Suppressor macrophage treated with lipopolysaccharide for 4 hours (primary cell): Measurements from ENCODE around the gene LILRA5.
A peak's percentile ranks its signal among the peaks of the same experiment; 100 is the strongest.
"Not testable (repeated sequence)": the region's sequence is repeated elsewhere in the genome, so short reads cannot be mapped to it uniquely, and the experiment has no call there.

Source experiments
- DNase-seq: peaks from one replicate; pipeline ENCODE4 v3.0.0-alpha.2; 2020

The LILRA5 gene

DNA sequence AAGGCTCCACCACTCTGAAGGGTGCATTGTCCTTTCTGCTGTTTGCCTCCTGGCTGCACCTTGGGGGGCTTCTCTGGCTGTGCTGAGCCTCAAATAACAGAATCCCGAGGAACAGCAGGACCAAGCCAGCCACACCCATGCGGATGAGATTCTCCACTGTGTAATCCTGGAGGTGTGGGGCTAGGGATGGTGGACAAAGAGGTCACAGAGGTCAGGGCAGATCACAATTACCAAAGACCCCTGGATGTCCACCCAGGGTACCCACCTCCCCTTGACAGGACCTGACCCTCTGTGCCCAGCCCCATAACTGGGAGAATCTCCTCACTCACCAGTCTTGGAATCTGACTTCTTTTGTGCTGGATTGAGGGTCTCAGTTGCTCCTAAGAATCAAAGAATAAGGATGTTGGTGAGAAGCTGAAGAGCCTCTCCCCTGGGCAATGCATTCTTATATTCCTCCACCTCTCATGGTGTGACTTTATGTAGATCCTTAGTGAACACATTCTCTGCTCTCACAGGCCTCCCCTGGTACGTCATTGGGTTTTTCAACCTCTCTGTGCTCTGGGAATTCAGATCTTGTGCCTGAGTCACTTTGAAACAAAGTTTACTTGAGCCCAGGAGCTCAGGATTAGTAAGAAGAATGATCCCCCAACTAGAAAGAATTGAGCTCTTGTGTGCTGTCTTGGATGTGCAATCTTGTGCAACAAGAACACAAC, 20.8 kb upstream of the LILRA5 start:
- DNase-seq = no peak

DNA sequence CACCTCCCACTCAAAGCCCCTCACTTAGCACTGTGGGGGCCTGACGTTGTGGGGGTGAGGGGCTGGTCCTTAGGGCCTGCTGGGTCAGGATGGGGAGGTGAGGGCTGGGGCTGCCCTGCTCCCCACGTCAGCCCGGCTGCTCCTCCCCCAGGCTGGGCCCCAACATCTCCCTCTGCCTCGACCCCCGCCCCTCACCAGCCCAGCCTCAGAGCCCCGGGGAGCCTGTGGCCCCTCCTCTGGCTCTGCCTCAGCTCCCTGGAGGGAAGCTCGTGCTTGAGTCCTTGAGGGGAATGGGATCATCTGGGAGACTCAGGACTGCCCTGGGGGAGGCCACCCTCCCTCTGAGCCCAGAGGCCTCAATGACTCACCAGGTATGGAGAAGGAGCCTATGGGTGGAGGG, 19.2 kb upstream of the LILRA5 start:
- DNase-seq = no peak

DNA sequence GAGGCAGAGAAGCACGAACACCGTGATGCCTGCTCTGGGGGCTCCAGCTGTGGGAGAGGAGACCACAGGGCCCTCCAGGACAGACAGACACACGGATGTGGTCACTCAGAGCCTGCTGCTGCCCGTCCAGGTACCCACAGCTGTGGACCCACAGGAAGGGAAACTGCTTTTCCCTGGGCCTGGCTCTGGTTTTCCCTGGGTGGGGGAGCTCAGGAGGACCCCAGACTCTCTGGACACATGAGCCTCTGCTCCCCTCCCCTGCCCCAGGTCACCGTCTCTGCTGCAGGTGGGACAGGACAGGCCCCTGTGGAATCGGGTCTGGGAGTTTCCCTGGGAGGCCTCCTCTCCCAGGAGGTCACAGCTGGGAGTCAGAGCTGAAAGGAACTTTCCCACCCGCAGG, 18.7 kb upstream of the LILRA5 start:
- no peak for DNase-seq

DNA sequence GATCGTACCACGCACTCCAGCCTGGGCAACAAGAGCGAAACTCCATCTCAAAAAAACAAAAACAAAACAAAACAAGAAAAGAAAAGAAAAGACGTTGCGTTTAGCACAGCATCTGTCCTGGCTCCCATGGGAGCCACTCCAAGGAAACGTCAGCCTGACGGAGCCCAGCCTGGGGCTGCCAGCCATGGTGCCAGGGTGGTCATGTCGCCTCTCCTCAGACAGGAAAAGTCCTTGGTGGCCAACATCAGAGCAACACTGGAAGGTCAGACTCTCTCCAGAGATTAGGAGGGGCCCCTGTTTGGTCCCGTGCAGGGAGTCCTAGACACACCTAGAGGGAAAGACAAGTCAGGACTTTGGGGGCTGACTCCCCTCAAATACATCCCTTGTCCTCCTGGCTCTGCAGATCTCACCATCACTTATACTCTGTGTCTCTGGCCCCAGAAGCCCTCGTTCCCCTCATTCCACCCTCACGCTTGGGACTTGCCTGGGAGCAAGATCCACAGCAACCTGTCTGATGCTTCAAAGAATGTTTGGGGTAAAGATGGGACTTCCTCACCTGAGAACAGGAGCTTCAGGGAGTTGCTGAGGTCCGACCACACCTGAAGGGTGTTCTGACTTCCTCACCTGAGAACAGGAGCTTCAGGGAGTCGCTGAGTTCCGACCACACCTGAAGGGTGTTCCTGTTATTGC, 16.7 kb upstream of the LILRA5 start:
- DNase-seq = no peak

DNA sequence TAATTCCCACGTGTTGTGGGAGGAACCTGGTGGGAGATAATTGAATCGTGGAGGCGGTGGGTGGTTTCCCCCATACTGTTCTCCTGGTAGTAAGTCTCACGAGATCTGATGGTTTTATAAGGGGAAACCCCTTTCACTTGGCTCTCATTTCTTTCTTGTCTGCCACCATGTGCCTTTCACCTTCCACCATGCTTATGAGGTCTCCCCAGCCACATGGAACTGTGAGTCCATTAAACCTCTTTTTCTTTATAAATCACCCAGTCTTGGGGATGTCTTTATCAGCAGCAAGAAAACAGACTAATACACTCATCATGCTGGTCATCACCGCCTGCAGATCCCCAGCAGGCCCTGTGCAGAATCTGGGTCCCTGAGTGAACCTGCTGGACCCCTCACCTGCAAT, 15.8 kb upstream of the LILRA5 start:
- DNase-seq = not testable (repeated sequence)

DNA sequence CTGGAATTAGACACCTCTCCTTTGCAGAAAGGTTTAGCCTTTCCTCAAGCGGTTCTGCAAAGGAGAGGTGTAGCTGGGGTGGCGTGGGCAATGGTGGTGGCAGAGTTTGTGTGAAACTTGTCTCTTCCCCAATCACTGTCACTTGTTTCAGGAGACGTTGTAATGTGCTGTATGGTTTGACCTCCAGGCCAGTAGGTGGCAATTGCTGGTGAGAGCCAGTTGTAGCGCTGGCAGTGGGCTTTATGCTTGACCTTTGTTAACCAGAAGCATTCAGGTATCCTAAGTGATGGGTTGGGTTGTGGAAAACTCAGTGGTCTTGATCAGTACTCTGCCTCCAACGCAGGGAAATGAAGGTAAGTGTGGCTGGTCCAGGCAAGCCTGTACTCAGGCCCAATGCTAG, 12.7 kb upstream of the LILRA5 start:
- no peak for DNase-seq

DNA sequence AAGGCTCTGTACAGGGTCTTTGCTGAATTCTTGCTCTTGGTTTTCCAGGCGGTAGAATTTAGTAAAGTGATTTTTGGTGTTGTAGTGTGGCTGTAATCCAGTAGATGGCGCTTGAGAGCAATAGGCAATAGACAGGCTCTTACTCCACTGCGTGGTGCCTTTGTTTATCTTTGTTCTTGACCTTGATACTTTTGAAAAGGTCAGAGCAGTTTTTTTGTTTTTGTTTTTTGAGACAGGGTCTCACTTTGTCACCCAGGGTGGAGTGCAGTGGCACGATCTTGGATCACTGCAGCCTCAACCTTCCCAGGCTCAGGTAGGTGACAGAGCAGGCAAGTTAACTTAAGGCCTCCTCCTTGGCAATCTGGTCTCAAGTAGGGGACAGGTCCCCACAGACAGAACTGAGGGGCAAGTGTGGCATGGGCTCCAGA, 12.2 kb upstream of the LILRA5 start:
- DNase-seq = peak; percentile 83

DNA sequence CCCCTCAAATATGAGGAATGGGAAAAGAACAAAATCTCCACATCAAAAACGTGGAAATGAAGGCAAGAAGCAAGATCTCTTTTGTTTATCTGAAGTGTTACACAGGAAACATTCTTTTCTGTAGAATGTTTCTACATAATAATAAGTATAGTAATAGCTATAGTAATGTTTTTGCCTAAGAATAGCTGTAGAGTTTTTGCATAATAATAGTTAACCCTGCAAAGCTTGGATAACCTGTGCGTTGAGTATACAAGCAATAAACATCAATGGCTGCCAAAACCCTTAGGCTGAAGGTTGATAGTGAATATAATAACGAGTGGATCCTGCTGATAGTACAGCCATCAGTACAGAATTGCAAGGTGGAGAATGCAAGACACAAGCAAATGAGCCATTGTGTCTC, 11.1 kb upstream of the LILRA5 start:
- DNase-seq = no peak

DNA sequence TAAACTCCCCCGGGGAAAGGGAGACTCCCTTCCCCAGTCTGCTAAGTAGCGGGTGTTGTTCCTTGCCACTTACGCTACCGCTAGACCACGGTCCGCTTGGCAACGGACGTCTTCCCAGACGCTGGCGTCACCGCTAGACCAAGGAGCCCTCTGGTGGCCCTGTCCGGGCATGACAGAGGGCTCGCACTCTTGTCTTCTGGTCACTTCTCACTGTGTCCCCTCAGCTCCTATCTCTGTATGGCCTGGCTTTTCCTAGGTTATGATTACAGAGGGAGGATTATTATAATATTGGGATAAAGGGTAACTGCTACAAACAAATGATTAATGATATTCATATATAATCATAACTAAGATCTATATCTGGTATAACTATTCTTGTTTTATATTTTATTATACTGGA, 10.0 kb upstream of the LILRA5 start:
- DNase-seq = not testable (repeated sequence)

DNA sequence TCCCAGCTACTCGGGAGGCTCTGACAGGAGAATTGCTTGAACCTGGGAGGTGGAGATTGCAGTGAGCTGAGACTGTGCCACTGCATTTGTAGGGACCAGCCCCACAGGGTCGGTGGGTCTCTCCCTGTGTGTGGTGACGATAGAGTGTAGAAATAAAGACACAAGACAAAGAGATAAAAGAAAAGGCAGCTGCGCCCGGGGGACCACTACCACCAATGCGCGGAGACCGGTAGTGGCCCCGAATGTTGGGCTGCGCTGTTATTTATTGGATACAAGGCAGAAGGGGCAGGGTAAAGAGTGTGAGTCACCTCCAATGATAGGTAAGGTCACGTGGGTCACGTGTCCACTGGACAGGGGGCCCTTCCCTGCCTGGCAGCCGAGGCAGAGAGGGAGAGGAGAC, 9.3 kb upstream of the LILRA5 start:
- DNase-seq = not testable (repeated sequence)

DNA sequence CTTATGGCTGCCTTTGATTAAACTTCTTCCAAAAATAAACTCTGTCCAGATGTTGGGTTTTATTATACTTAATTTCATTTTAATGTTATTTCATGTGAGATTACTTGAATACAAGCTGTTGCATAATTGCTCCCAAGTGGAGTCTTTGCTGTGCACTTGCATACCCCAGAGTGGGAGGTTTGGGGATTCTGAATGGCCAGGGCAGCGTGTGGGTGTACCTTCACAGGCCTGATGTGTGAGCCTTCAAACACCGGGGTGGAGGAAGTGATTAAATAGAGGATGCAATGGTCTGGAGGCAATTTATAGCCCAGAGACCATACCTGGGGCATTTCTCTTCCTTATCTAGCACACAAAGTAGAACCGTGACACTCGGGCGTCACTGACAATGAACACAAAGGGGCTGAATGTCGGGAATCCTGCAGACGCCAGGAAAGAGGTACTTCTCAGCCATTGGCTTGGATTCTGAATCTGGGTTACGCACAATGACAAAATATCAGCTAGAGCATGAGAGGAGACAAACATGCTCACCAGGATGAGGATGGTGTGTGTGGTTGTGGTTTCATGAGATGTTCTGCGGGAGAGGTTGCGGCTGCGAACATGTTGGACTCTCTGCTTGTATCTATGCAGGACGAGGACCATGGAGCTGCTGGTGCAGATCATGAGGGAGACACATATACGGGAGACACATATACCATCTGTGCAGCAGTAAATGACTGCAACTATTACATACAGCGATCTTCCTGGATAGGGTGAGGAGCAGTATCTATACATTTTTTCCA, 7.1 kb upstream of the LILRA5 start:
- peak; percentile 33 for DNase-seq

DNA sequence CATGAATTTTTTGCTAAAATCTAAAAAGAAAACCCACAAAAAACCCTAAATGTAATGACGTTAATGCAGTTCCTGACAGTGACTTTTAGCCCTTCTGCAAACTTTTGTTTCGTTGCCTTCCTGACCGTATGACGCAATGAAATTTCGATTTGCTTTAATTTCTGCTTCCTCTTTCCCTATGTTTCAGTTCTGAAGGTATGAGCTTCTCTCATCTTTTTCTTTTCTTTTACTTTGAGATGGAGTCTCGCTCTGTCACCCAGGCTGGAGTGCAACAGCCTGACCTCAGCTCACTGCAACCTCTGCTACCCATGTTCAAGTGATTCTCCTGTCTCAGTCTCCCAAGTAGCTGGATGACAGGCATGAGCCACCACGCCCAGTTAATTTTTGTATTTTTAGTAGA, 6.1 kb upstream of the LILRA5 start:
- DNase-seq = peak; percentile 97

DNA sequence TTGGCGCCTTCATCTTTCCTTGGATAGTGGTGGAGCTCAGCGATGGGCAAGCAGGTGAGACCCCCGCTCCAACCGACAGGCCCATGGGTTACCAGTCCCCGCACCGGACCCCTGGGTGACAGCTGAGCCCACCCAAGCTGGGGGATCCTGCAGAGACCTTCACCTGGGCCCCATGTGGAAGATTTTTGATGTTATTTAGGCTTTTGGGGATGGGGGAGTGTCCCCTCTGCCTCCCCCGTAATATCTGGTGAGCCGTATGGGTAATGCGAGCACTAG, 4.9 kb upstream of the LILRA5 start:
- no peak for DNase-seq

DNA sequence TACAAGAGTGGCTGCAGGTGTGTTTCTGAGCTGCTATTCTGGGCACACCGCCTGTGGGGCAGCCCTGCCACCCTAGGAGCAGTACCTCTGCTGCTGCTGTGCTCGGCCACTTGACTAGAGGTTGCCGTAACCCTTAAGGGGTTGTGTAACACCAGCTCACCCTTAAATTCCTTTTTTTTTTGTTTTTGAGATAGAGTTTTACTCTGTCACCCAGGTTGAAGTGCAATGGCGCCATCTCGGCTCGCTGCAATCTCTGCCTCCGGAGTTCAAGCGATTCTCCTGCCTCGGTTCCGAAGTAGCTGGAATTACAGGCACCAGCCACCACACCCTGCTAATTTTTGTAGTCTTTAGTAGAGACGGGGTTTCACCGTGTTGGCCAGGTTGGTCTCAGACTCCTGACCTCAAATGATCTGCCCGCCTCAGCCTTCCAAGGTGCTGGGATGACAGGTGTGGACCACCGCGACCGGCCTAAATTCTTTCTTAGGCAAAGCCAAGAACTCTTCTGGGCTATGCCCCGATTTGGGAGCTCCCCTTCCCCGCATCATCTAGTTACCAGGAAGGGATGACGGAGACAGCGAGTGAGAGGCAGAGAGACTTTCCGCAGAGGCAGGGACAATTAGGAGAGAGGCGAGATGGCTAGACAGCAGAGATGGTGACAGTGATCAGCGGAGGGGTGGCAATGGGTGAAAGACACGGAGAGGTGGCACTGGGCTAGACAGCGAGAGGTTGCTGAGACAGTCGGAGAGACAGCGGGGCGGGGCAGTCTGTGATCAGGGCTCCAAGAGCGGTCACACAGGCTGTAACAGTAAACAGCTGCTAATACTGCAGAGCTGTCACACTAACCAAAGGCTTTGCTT, 4.4 kb upstream of the LILRA5 start:
- DNase-seq = peak; percentile 62

DNA sequence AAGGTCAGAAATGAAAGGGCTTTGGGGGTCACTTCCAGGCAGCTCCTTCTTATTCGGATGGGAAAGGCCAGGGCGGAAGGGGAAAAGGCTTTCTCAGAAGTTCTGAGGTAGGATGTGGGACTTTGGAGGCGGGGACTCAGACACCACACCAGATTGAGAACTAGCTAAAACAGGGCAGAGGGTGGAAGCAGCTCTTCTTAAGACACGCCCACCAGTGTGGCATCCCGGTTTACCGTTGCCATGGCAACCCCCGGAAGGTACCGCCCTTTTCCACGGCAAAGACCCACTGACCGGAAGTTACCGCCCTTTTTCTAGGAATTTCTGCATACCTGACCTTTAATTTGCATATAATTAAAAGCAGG, 3.8 kb upstream of the LILRA5 start:
- peak; percentile 85 for DNase-seq

DNA sequence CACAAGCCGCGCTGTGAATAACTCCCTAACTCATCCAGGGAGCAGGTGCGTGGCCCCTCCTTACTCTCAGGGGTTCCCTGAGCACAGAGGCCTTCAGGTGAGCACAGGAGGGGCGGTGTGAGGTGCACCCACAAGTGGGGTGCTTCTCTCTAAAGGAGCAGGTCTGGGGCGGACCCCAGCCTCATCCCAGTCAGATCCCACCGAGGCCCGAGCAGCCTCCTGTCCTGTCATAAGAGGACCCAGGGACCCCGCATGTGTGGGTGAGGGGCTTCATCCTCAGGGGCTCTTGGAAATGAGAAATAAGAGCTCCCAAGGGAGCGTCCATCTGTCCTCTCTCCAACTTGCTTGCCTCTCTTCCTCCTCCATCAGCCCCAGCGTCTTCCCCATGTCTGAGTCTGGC, 3.0 kb upstream of the LILRA5 start:
- DNase-seq = no peak

DNA sequence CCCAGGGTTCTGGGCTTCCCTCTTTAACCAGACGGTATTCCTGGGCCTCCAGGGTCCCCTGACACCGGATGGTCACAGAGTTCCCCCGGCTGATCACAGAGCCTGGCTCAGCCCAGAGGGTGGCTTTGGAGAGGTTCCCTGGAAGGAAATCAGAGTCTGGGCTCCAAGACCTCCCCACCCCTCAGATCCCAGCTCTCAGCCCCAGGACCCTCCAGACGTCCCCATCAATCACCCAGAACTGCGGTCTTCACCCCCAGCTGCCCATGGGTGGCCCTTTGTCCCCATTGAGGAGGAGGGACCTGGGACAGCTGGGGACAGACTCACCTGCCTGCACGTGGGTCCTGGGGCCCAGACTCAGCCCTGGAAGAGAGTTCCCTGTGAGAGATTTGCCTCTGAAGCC, 955 bp downstream of the LILRA5 start:
- DNase-seq = no peak

DNA sequence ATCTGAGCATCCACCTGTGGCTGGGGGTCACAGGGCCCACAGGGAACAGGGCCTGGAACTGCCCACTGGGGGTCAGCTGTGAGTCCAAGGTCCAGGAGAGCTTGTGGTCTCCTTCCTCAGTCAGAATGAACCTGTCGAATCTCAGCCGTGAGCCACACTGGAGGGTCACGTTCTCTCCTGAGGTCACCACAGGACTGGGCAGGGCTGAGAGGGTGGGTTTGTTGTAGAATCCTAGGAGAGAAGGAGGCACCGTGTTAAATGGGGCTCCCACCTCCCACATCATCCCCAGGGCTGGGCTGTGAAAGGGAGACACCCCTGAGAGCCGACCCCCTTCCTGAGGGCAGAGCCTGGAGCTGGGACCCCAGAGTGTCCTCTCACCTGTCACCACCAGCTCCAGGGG, 1.5 kb downstream of the LILRA5 start:
- DNase-seq = no peak

DNA sequence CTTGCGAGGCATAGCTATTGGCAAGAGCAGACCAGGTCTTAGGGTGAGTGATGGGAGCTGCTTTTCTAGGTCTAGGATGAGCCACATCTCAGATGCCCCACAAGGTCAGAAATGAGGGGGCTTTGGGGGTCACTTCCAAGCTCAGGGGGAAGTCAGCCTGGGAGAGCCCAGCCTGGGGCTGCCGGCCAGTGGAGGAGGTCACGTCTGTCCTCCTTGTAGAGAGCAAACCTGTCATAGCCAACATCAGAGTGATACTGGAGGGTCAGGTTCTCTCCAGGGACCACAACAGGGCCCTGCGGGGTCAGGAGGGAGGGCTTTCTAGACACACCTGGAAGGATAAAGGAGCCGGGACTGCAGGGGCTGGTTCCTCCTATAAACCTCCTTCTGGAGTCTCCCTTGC, 2.4 kb downstream of the LILRA5 start:
- no peak for DNase-seq

DNA sequence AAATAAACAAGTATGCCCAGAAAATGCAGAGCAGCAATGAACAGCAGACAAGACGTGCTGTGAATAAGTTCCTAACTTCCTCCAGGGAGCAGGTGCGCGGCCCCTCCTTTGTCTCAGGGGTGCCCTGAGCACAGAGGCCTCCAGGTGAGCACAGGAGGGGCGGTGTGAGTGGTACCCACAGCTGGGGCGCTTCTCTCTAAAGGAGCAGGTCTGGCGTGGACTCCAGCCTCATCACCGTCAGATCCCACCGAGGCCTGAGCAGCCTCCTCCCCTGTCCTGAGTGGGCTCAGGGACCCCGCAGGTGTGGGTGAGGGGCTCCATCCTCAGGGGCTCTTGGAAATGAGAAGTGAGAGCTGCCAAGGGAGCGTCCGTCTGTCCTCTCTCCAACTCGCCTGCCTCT, 3.2 kb downstream of the LILRA5 start:
- no peak for DNase-seq

DNA sequence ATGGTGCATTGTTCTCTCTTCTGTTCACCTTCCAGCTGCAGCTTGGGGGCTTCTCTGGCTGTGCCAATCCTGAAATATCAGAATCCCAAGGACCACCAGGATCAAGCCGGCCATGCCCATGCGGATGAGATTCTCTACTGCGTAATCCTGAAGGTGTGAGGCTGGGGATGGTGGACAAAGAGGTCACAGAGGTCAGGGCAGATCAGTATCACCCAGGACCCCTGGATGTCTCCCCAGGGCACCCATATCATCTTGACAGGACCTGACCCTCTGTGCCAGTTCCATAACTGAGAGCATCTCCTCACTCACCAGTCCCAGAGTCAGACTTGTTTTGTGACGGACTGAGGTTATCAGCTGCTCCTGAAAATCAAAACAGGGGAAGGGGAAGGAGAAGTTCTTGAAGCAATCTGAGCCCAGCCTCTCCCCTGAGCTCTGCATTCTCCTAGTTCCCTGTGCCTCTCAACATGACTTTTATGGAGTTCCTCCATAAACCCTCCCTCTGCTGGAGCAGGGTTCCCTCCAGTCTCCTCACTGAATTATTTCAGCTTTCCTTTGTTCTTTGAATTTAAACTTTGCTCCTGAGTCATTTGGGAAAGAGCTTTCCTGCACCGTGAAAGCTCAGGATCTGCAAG, 5.5 kb downstream of the LILRA5 start:
- DNase-seq = no peak

DNA sequence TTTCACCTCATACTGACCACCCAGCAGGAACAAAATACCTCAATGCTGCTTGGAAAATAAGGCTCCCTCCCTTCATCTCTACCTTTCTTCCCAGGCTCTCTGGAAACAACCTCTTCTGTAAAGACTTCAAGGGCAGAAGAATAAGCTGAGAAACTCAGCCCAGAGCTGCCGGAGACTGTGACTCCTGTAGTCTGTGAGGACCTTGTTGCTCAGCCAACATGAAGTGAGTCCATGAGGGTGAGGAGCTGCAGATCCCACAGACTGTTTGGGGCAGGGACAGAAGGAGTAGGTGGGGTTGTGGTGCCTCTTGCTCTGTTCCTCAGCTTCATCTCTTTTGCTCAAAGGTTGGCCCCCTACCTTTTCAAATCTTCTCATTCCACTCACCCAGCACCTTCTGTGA, 7.8 kb downstream of the LILRA5 start:
- DNase-seq = no peak

DNA sequence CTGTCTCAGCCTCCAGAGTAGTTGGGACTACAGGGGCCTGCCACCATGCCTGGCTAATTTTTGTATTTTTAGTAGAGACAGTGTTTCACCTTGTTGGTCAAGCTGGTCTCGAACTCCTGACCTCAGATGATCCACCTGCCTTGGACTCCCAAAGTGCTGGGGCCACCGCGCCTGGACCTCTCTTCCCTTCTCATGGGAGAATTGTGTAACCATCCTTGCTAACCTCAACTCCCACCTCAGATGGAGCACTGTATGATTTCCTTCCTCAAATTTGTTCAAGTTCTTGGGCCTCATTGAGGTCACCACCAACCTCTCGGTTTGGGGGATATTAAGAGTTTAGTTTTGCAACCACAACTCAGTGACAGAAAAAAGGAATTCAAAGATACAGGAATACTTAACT, 10.7 kb downstream of the LILRA5 start:
- peak; percentile 70 for DNase-seq
